Testis (tissue), 3 donors: ENCODE results near the gene NRL. TPM values are rescaled to one million over a fixed set of nuclear protein-coding genes. Genes with fewer than 3 reads are reported as not detected.

Experiments used
- DNase-seq: peaks from one replicate; pipeline ENCODE4 v3.0.0-alpha.2; 2019
- H3K27ac ChIP-seq, 2 donors: fragments of 200-600 bp; sonication (generic); one replicate each; pipeline ENCODE4 v1.5.1; 2019
- H3K27me3 ChIP-seq: fragments of 200-600 bp; sonication (generic); one replicate; pipeline ENCODE4 v1.5.1; 2019
- H3K36me3 ChIP-seq: fragments of 200-600 bp; sonication (generic); one replicate; pipeline ENCODE4 v1.5.1; 2017; ENCODE audit warnings: low read depth; ENCODE audit errors: missing control alignments
- H3K4me1 ChIP-seq: fragments of 200-600 bp; sonication (generic); one replicate; pipeline ENCODE4 v1.5.1; 2019
- H3K4me3 ChIP-seq, 2 donors: fragments of 200-600 bp; sonication (generic); one replicate each; pipeline ENCODE4 v1.5.1; 2017 to 2019
- H3K9me3 ChIP-seq: fragments of 200-600 bp; sonication (generic); one replicate; pipeline ENCODE4 v1.5.1; 2017
- CTCF ChIP-seq, 3 experiments: fragments of 450-650 bp in 2 of 3; fragments of 200-600 bp in 1 of 3; sonication (generic) in 1 of 3; IDR thresholded peaks; one replicate each; pipeline ENCODE4 v1.5.1; 2016 to 2019; ENCODE audit warnings: antibody characterized with exemption in 3 of 3, mild to moderate bottlenecking in 2 of 3, moderate library complexity in 1 of 3
- POLR2A ChIP-seq: fragments of 450-650 bp; IDR thresholded peaks from one replicate; pipeline ENCODE4 v1.6.1; 2017; ENCODE audit warnings: antibody characterized with exemption, mild to moderate bottlenecking, moderate library complexity
- WGBS, 2 donors: methylation state at CpG; one replicate each; pipeline ENCODE4 v1.1.5; 2018; 5-methylcytosine and 5-hydroxymethylcytosine counted together
- intact Hi-C: fragments of 100-400 bp; cut with DNase I; formaldehyde crosslinking; loops from one replicate; pipeline ENCODE4 v1.15.1; 2023; ENCODE audit warnings: low total_unique reads
- polyA plus RNA-seq: library from polyadenylated mRNA; stranded (reverse); fragments of 350-450 nt; fragmentation: Illumina TruSeq; extraction: RNeasy Lipid Tissue Mini Kit (QIAGEN cat#74804); gene quantifications from one replicate; pipeline ENCODE4 v1.2.3, GENCODE V29; 2014; ENCODE audit warnings: low read depth, low replicate concordance; ENCODE audit not compliant: insufficient read depth
- total RNA-seq, 2 donors: library from RNA; depleted of rRNA; stranded (reverse); fragments of >200 nt; gene quantifications; one replicate each; pipeline ENCODE4 v1.2.3, GENCODE V29; 2016

Gene NRL
- total and polyA plus RNA-seq, 3 donors from 2014 or later: 6.6 to 8.3 (median 8.2) TPM

- H3K4me3 ChIP-seq: no peak overlapping the region
- peaks cover 9% of the 10 kb centered on the region for H3K4me1 ChIP-seq
- no peaks in the 10 kb centered on the region for H3K27me3 ChIP-seq
- intact Hi-C loops: no loop called here
- H3K9me3 ChIP-seq: no peaks in the 10 kb centered on the region
- H3K36me3 ChIP-seq: no peaks in the 10 kb centered on the region
- no peak overlapping the region for H3K27ac ChIP-seq
- no peak for DNase-seq
- TF ChIP-seq CTCF (IDR thresholded peaks at IDR 0.05) (no peak), POLR2A (no peak)
- WGBS, 2 donors: 86 to 92% methylated on average over 16 of the region's 16 CpGs
Observed at GRCh38 chr14:24151404-24152080, 36.8 kb upstream of the NRL start.

DNA sequence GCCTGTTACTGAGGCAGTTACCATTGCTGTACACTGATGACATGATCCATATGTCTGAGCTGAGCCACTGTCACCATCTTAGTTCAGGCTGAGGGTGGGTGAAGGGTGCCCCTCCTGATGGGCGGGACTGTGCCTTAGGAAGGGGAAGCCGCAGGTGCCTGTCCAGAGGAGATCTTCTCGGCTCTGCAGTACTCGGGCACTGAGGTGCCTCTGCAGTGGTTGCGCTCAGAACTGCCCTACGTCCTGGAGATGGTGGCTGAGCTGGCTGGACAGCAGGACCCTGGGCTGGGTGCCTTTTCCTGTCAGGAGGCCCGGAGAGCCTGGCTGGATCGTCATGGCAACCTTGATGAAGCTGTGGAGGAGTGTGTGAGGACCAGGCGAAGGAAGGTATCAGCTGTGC lies 36.2 kb upstream of the NRL start:
- Histone ChIP-seq H3K4me3 (no peak overlapping the region), H3K27me3 (no peaks in the 10 kb centered on the region), H3K9me3 (no peaks in the 10 kb centered on the region), H3K27ac (no peak overlapping the region), H3K4me1 (peaks cover 12% of the 10 kb centered on the region), H3K36me3 (no peaks in the 10 kb centered on the region)
- no peak for TF ChIP-seq POLR2A
- TF ChIP-seq CTCF (IDR thresholded peaks at IDR 0.05): no peak
- intact Hi-C loops: no loop called here
- WGBS, 2 donors: 78 to 83% methylated on average over 8 to 9 of the region's 9 CpGs
- DNase-seq: no peak

- intact Hi-C loops: no loop called here
- H3K4me3 ChIP-seq: no peak overlapping the region
Observed at GRCh38 chr14:24150567-24150966, 35.8 kb upstream of the NRL start.

GRCh38 chr14:24150061-24150460 lies 35.3 kb upstream of the NRL start:
- H3K27ac ChIP-seq: no peak overlapping the region
- H3K4me3 ChIP-seq: no peak overlapping the region
- no peaks in the 10 kb centered on the region for H3K36me3 ChIP-seq
- peaks cover 15% of the 10 kb centered on the region for H3K4me1 ChIP-seq
- TF ChIP-seq POLR2A (no peak), CTCF (IDR thresholded peaks at IDR 0.05) (no peak)
- DNase-seq: no peak
- no peaks in the 10 kb centered on the region for H3K27me3 ChIP-seq
- H3K9me3 ChIP-seq: no peaks in the 10 kb centered on the region
- 88 to 89% methylated on average over 9 of the region's 9 CpGs for WGBS, 2 donors
- intact Hi-C loops: no loop called here

More at GRCh38 chr14:24150567-24150966, 35.8 kb upstream of the NRL start:
- Histone ChIP-seq H3K36me3 (no peaks in the 10 kb centered on the region), H3K27ac (no peak overlapping the region), H3K9me3 (no peaks in the 10 kb centered on the region), H3K4me1 (peaks cover 15% of the 10 kb centered on the region), H3K27me3 (no peaks in the 10 kb centered on the region)
- TF ChIP-seq POLR2A: no peak
- TF ChIP-seq CTCF (IDR thresholded peaks at IDR 0.05): no peak
- no peak for DNase-seq
- 91 to 93% methylated on average over 7 to 9 of the region's 9 CpGs for WGBS, 2 donors
